Stimulated activated naive CD8-positive, alpha-beta T cell treated with anti-CD3 and anti-CD28 coated beads, Interleukin-15, Interleukin-2, amounts not matched to agents 100 U/mL and 50 U/mL, for 24 hours (primary cell): ENCODE data around the gene SGCG.

Experiments
- ATAC-seq: fragments of 150-1000 bp; cut with Tn5 transposase; one replicate; pipeline ENCODE4 v1.10.0; 2021
- DNase-seq: peaks from one replicate; pipeline ENCODE4 v3.0.0; 2021

SGCG gene

DNA sequence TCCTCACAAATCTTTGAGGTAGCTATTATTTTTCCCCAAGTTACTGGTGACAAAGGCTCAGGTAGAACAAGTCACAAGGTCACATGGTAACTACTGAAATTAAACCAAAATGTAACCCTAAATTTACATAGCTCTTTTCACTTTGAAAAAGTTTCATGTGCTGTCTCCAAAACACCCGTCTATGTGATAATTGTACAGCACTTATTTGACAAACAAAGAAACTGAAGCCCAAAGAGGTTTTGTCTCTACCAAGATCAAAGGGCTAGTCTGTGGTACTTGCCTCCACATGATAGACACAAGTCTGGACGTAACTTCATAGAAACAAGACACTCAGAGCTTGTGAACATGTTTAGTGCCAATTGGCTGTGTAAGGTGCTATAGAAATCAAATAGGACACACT lies 144.4 kb downstream of the SGCG start:
- DNase-seq (no peak), ATAC-seq (no peak)

GRCh38 chr13:23330356-23330755 lies 149.6 kb downstream of the SGCG start:
- ATAC-seq = no peak

DNA sequence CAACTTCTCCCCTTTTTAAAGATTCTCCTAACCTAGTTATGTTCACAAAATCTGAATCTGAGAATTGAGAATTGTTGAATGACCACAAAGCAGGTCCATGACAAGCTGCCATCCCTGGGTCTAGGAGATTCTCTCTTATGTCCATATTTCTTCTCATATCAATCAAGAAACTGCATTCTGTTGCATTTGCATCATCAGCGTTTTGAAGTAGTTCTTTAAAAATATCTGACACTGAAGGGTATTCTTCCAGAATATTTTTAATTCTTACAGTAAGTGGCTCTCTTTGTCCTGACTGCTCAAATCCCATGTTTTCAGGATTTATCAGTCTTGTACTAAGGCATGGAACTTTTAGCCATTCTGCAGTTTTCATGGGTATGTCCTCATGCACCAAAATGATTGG lies 158.4 kb downstream of the SGCG start:
- no peak for ATAC-seq
- DNase-seq = no peak

More at GRCh38 chr13:23330356-23330755, 149.6 kb downstream of the SGCG start:
- DNase-seq = no peak

GRCh38 chr13:23344931-23345595 lies 164.3 kb downstream of the SGCG start:
- ATAC-seq (no peak), DNase-seq (no peak)

- DNase-seq (no peak), ATAC-seq (no peak)
These were observed 166.8 kb downstream of the SGCG start for GRCh38 chr13:23347601-23348000.

- DNase-seq (no peak), ATAC-seq (no peak)
These were observed 167.7 kb downstream of the SGCG start for GRCh38 chr13:23348262-23349127.

DNA sequence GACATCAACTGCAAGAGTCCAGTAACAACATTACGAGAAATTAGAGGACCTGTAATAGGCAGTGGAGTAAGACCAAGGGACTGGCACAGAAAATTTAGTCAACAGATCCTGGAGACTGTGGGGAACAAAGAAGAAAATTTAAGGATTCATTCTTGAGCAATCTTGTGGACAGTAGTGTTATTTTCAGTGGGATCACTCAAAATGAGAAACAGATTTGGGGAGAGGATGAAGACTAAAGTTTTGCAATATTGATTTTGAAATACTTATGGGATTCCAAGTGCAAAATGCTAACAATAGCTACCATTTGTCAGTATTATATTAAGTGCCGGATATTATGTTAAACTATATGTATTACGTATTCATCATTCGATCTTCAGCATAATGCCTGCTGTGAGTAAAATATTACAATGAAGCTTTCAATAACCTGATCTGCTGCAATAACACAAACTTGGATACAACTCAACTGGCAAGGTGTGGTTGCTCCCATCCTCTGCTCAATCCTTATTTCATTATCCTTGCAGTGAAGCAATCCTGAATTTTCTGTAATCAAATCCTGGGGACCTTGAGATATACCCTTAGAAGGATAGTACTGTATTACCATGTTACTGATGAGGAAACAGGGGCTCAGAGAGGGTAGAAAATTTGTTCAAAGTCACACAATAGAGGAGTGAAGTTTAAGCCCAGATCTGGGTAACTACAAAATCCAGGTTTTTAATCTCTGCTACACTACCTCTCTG lies 168.6 kb downstream of the SGCG start:
- DNase-seq = no peak
- no peak for ATAC-seq

GRCh38 chr13:23350009-23350408 lies 169.2 kb downstream of the SGCG start:
- ATAC-seq (no peak), DNase-seq (no peak)

DNA sequence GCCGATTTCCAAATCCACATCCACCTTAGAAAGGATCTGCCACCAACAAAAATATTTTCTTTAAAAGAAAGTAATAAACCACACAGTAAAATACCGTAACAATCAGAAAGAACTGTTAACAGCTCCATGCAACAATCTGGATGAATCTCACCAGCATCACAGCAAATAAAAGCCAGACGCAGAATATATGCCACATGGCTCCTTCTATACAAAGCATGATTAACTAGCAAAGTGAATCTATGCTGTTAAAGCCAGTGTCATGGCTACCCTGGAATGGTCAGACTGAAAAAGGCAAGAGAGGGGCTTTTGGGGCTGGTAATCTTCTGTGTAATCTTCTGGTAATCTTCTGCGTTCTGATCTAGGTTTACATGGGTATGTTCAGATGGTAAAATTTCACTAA lies 171.4 kb downstream of the SGCG start:
- DNase-seq (no peak), ATAC-seq (no peak)

DNA sequence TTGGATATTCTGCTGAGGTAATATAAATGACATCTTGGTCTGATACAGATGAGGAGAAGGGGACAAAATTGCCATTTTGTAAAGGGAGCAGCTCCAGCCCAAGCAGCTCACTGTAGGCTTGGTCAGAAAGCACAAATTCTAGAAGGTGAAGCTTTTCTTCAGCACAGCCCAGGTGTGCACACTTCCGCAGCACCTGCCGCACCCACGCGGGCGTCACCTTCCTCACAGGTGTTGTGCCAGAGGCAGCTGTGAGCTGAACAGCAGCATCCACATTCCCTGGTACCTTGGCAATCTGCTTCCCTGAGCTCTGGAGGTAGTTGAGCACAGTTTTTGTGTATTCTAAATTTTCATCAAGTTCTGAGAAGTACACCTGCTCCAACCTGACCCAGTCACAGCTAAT lies 173.7 kb downstream of the SGCG start:
- ATAC-seq (no peak), DNase-seq (no peak)

- ATAC-seq = no peak
- no peak for DNase-seq
These were observed 175.6 kb downstream of the SGCG start for GRCh38 chr13:23356368-23356767.

DNA sequence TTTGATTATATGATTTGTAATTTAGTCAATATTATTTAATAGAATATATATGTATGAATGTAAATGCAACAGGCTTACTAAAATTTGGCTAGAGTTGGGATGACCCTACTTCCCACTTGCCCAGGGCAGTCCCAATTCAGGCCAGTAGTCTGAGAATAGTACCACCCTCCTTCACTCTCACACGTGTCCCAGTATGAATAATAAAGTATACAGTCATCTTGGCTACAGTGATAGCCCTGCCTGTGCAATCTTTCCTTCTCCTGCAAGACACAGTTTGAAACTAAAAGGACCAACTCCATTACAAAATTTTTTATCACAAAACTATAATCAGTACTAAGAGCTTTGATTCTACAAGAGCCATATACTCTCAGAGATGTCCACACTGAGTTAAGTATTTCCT lies 176.6 kb downstream of the SGCG start:
- no peak for ATAC-seq
- no peak for DNase-seq

DNA sequence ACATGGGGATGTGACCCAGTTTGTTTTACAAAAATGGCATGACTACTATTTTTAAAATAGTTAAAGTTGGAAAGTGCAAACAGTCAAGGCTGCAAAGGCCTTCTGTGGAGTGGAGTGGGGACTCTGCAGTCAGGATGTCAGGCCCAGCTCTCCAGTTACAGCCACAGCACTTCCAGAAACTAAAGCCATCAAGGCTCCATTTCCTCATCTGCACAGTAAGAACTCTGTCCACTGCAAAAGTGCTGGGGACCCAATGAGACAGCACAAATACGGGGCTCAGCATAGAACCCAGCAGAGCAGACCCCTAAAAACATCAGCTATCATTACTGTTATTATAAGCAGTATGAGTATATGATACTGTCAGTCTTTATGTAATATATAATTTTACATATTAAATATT lies 179.1 kb downstream of the SGCG start:
- no peak for ATAC-seq
- no peak for DNase-seq

DNA sequence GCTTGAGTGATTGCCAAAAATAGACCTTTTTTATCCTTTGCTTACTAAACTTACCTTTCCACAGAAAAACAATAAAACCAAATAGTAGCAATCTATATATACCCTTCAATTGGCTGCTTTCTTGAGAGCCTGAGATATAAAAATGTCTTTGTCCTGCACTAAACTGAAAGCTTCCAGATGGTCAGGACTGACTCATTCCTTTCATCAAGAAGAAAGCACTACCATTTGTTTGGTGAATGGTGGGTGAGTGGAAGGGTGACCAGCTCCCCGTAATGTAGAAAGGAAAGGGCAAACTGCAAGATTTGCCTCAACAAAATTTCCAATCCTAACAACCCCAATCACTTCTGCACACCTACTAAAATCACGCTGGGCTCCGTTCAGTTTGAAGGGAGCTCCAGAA lies 184.9 kb downstream of the SGCG start:
- ATAC-seq = no peak
- no peak for DNase-seq

DNA sequence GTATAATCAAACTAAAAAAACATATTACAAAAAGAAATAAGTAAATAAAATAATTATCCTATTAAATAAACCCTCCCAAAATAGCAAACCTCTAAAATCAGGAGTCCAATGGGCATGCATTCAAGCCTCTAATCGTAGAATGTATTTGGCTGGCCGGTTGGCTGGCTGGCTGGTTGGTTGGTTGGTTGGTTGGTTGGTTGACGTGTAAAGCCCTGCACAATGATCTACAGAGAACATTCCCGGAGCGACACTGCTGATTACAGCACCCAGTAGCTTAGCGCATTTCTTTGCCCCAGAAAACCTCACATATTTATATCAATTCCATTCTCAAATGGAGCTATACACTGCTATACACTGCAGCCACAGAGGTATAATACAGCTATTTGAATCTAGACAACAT lies 187.1 kb downstream of the SGCG start:
- no peak for DNase-seq
- ATAC-seq = no peak

DNA sequence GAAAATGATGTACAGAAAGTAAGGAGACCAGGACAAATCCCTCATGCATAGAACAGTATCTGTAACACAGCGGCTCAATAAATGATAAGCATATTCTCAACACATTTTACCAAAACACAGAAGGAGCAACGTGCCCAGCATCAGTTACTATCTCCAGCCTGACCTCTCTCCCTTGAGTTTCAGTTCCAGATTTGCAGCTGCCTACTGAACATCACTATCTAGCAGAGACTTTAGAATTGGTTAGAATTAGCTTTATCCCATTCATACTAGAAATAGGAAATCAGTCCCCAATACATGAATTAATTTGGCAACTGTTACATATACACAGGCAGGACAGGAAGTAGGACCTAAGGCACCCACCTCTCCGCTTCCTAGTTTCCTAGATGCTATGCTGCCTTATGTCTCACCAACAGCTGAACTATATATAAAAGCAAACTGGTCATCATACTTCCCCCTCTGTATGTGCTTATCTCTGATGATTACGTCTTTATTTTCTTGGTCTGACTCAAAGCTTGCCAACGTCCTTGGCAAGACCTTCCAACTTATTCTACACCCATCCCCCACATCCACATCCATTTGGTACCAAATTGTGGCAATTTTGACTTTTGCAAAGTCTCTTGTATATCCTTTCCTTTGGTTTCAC lies 191.6 kb downstream of the SGCG start:
- ATAC-seq (no peak), DNase-seq (no peak)
